ENCODE results near the gene ADAMTS8.

GRCh38 chr11:130402570-130402969 is 25.8 kb downstream of the ADAMTS8 start:
- TF ChIP-seq YY1 (IDR thresholded peaks at IDR 0.05; ENCODE audit: insufficient read depth, insufficient read length) (no peak), ZNF274 (IDR thresholded peaks at IDR 0.05; ENCODE audit: low read depth, low read length) (no peak)
